Body of pancreas (tissue), 4 donors: ENCODE measurements around the gene PLTP.

Experiments used
- POLR2A ChIP-seq, 3 donors: fragments of 450-650 bp; IDR thresholded peaks; one replicate each; pipeline ENCODE4 v1.6.1; 2016; ENCODE audit warnings: antibody characterized with exemption in 3 of 3, mild to moderate bottlenecking in 2 of 3
- TF ChIP-seq, protein P1 (sequence below), 7 experiments: fragments of 450-650 bp in 4 of 7; fragments of 200-600 bp in 3 of 7; sonication (generic) in 3 of 7; IDR thresholded peaks; one replicate each; pipeline ENCODE4 v1.5.1; 2016 to 2019; ENCODE audit warnings: antibody characterized with exemption in 7 of 7

DNA sequence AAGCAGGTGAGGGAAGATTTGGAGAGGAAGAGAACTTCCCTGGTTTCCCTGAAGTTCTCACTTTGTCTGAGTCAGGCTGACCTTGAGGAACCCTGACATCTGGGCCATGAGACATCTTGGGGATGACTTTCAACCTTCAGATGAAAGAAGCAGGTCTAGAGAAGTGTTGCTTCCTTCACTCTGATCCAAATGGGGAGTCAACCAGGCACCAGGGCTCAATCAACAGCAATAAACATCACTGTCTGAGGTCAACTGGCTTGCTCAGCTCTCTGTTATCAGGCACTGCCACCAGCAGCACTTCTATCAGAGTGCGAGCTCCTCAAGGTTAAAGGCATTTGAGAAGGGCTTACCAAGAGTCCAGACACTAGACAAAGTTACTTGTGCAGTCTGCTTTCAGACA, 61.0 kb downstream of the PLTP start:
- TF ChIP-seq, protein P1, sequence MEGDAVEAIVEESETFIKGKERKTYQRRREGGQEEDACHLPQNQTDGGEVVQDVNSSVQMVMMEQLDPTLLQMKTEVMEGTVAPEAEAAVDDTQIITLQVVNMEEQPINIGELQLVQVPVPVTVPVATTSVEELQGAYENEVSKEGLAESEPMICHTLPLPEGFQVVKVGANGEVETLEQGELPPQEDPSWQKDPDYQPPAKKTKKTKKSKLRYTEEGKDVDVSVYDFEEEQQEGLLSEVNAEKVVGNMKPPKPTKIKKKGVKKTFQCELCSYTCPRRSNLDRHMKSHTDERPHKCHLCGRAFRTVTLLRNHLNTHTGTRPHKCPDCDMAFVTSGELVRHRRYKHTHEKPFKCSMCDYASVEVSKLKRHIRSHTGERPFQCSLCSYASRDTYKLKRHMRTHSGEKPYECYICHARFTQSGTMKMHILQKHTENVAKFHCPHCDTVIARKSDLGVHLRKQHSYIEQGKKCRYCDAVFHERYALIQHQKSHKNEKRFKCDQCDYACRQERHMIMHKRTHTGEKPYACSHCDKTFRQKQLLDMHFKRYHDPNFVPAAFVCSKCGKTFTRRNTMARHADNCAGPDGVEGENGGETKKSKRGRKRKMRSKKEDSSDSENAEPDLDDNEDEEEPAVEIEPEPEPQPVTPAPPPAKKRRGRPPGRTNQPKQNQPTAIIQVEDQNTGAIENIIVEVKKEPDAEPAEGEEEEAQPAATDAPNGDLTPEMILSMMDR (IDR thresholded peaks at IDR 0.05): no peak
- TF ChIP-seq POLR2A (IDR thresholded peaks at IDR 0.05): no peak
